HG02852 (cell line): ENCODE results near the gene ZNF555.

Source experiments
- ATAC-seq: cut with Tn5 transposase; IDR thresholded peaks from one replicate; pipeline ENCODE4 v1.9.1; 2021; ENCODE audit warnings: mild to moderate bottlenecking, moderate library complexity; ENCODE audit not compliant: unreplicated experiment

The ZNF555 gene

GRCh38 chr19:2822846-2823245, 18.4 kb upstream of the ZNF555 start:
- ATAC-seq: no peak

GRCh38 chr19:2823646-2824045, 17.6 kb upstream of the ZNF555 start:
- ATAC-seq: no peak

- no peak for ATAC-seq
Observed at GRCh38 chr19:2824129-2824528, 17.1 kb upstream of the ZNF555 start.

- no peak for ATAC-seq
Observed at GRCh38 chr19:2827022-2827421, 14.3 kb upstream of the ZNF555 start.

- no peak for ATAC-seq
Observed at GRCh38 chr19:2827840-2828489, 13.3 kb upstream of the ZNF555 start.

- ATAC-seq: no peak
Observed at GRCh38 chr19:2834294-2834871, 6.9 kb upstream of the ZNF555 start.

GRCh38 chr19:2837430-2837829, 3.8 kb upstream of the ZNF555 start:
- no peak for ATAC-seq

- ATAC-seq: peak; percentile 6
Observed at GRCh38 chr19:2841855-2842574, 740 bp downstream of the ZNF555 start.

GRCh38 chr19:2845107-2845506, 3.8 kb downstream of the ZNF555 start:
- no peak for ATAC-seq

- no peak for ATAC-seq
Observed at GRCh38 chr19:2846180-2846894, 5.1 kb downstream of the ZNF555 start.

GRCh38 chr19:2847507-2847906, 6.2 kb downstream of the ZNF555 start:
- no peak for ATAC-seq

- ATAC-seq: no peak
Observed at GRCh38 chr19:2848616-2849015, 7.3 kb downstream of the ZNF555 start.

- no peak for ATAC-seq
Observed at GRCh38 chr19:2850256-2850925, 9.1 kb downstream of the ZNF555 start.

- no peak for ATAC-seq
Observed at GRCh38 chr19:2852598-2852997, 11.3 kb downstream of the ZNF555 start.

GRCh38 chr19:2853015-2853606, 11.8 kb downstream of the ZNF555 start:
- no peak for ATAC-seq

GRCh38 chr19:2854849-2855248, 13.6 kb downstream of the ZNF555 start:
- ATAC-seq: no peak

GRCh38 chr19:2856457-2857050, 15.3 kb downstream of the ZNF555 start:
- ATAC-seq: no peak

- no peak for ATAC-seq
Observed at GRCh38 chr19:2858864-2859263, 17.6 kb downstream of the ZNF555 start.

GRCh38 chr19:2863816-2864215, 22.5 kb downstream of the ZNF555 start:
- ATAC-seq: no peak

GRCh38 chr19:2865334-2866100, 24.2 kb downstream of the ZNF555 start:
- no peak for ATAC-seq
